Bronchial epithelial cell (primary cell): ENCODE data around the gene CWC22. TPM values are rescaled to one million over a fixed set of nuclear protein-coding genes. Genes with fewer than 3 reads are reported as not detected.
"Not testable (repeated sequence)": the region's sequence is repeated elsewhere in the genome, so short reads cannot be mapped to it uniquely, and the experiment has no call there.

Experiments used
- DNase-seq: peaks from one replicate; pipeline ENCODE4 v3.0.0-alpha.2; 2010; ENCODE audit warnings: low read depth
- FAIRE-seq: peaks from 2 replicates; lab custom pipeline; 2011; peaks lifted over from hg19 to GRCh38; lab: Jason Lieb, UNC
- H3K27me3 ChIP-seq: 2 replicates; pipeline ENCODE4 v1.5.1; 2011; ENCODE audit warnings: low read length; ENCODE audit not compliant: control insufficient read depth, insufficient read depth
- H3K36me3 ChIP-seq: 2 replicates; pipeline ENCODE4 v1.5.1; 2011; ENCODE audit warnings: low read length; ENCODE audit not compliant: control insufficient read depth, insufficient read depth
- H3K4me3 ChIP-seq: 2 replicates; pipeline ENCODE4 v1.5.1; 2011; ENCODE audit warnings: mild to moderate bottlenecking, low read depth, low read length, control low read depth
- total RNA-seq: library from RNA; depleted of rRNA; stranded (reverse); fragments of >200 nt; gene quantifications from 2 replicates; pipeline ENCODE4 v1.2.1, GENCODE V29; 2014
- TF ChIP-seq, protein P1 (sequence below): IDR thresholded peaks from 2 replicates; pipeline ENCODE4 v1.5.1; 2011; ENCODE audit warnings: mild to moderate bottlenecking, moderate library complexity, low read length, control low read depth, inconsistent platforms; ENCODE audit not compliant: insufficient read depth, severe bottlenecking

CWC22 gene
- 13.4 and 19.6 TPM in 2 replicates for total RNA-seq

DNA sequence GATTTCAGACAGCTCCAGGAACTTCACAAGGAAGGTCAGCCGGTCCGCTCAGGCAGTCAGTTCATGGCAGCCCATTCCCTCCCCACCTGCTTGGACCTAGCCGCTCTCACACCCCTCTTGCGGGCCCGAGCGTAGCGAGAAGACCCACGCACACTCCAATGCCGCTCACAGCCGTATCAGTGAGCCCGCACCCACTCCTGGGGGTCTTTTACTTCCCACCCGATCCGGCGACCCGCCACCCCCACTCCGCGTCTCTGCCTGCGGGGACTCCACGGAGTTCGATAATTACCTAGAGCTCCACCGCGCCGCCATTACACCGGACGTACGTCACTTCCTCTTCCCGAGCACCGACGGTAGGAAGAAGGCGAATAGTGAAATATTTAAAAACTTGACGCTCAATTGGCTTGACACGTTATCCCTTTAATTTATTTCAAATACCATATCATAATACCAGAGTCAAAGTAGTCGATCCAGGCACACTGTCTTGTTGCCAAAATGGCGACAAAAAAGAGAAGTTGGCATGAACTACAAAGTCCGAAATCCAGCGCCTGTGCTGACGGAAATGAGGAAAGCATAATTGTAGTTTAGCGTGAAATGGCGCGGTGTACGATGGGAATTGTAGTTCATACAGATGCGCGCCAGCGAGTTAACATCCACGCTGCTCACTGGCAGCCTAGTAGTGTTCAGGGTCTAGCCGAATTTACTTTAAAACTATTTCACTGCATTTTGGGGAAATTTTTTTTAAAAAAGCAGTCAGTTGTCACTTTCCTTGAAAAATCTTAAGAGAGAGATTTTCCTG, at the start of gene CWC22:
TSS of gene CWC22 (minus strand) at position 517 of the 799 bp plus-strand sequence. CDS start 13,956 bp downstream, outside the sequence.
- TF ChIP-seq, protein P1, sequence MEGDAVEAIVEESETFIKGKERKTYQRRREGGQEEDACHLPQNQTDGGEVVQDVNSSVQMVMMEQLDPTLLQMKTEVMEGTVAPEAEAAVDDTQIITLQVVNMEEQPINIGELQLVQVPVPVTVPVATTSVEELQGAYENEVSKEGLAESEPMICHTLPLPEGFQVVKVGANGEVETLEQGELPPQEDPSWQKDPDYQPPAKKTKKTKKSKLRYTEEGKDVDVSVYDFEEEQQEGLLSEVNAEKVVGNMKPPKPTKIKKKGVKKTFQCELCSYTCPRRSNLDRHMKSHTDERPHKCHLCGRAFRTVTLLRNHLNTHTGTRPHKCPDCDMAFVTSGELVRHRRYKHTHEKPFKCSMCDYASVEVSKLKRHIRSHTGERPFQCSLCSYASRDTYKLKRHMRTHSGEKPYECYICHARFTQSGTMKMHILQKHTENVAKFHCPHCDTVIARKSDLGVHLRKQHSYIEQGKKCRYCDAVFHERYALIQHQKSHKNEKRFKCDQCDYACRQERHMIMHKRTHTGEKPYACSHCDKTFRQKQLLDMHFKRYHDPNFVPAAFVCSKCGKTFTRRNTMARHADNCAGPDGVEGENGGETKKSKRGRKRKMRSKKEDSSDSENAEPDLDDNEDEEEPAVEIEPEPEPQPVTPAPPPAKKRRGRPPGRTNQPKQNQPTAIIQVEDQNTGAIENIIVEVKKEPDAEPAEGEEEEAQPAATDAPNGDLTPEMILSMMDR: no peak
- peaks cover 1% of the 10 kb centered on the region for H3K36me3 ChIP-seq
- H3K27me3 ChIP-seq: no peaks in the 10 kb centered on the region
- peak within 1 kb of the TSS; percentile 95 for H3K4me3 ChIP-seq
- peak; percentile 85 for DNase-seq
- FAIRE-seq: peak; percentile 79

DNA sequence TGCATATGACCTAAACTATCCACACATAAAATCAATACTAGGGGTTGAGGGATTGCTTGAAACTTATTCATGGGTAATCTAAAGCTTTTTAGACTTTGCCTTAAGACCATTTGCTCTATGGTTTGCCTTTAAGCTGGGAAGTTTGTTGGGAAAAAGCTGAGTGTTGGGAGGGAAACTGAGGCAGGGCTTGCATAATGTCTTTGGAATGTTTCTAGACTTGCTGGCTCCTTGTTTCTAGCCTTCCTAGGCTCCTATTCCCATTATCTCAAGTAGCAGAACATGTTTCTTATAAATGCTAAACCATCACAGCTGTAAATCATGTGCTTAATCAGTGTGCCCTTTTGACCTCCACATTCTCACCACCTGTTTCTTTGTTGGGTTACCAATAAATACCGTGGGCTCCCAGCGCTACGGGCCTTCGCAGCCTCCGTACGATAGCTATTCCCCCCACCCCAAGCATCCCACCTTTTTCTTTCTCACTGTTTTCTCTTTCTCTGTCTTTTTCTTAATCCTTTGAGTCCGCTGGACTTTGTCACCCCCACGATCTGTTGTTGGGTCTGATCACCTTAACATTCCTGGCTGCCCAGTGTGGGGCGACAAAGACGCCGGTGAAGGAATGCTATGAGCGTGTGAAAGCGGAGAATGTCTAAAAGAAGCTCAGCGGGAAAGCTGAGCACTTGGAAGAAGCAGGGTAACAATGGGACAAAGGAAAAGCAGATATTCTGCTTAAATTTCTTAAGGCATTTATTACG, 49.4 kb upstream of the CWC22 start:
- TF ChIP-seq, protein P1: no peak
- no peak overlapping the region for H3K4me3 ChIP-seq
- no peaks in the 10 kb centered on the region for H3K36me3 ChIP-seq
- no peaks in the 10 kb centered on the region for H3K27me3 ChIP-seq
- FAIRE-seq (no peak), DNase-seq (no peak)

DNA sequence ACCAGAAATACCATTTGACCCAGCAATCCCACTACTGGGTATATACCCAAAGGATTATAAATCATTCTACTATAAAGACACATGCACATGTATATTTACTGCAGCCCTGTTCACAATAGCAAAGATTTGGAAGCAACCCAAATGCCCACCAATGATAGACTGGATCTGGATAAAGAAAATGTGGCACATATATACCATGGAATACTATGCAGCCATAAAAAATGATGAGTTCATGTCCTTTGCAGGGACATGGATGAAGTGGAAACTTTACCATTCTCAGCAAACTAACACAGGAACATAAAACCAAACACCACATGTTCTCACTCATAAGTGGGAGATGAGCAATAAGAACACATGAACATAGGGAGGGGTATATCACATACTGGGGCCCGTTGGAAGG, 47.5 kb upstream of the CWC22 start:
- H3K4me3 ChIP-seq, DNase-seq, H3K27me3 ChIP-seq, FAIRE-seq, H3K36me3 ChIP-seq: not testable (repeated sequence)

DNA sequence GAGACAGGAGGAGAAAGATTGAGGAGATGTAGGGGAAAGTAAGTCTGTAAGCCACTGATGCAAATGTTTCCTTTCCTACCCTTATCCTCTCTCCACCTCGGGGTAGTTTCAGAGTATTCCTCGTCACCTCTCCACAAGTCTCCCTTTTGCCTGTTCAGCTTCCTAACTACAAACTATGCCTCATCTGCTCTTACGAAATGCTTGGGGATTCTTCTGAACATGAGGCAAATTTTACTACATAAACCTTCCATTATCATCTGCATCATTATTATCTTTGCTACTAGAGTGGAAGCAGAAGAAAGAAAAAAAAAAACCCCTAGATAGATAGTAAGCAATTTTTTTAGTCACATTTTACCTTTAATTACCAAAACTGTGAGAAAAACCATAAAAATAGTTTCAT, 43.1 kb upstream of the CWC22 start:
- FAIRE-seq (no peak), DNase-seq (peak; percentile 7)
- Histone ChIP-seq H3K4me3 (no peak overlapping the region), H3K36me3 (no peaks in the 10 kb centered on the region), H3K27me3 (no peaks in the 10 kb centered on the region)
- TF ChIP-seq, protein P1: no peak

DNA sequence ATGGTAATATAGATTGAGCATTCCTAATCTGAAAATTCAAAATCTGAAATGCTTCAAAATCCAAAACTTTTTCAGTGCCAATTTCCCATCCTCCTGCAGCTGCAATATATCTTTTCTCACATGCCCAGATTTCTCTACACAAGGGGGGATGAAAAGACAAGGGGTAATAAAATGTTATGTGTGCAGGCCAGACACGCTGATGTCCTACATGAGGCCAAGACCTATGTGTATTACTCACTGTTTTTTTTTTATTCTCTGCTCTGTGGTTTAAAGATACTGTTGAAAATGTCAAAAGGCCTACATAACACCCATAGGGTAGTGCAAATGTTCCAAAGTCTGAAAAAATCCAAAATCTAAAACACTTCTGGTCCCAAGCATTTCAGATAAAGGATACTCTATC, 41.2 kb upstream of the CWC22 start:
- Histone ChIP-seq H3K36me3 (no peaks in the 10 kb centered on the region), H3K27me3 (no peaks in the 10 kb centered on the region), H3K4me3 (no peak overlapping the region)
- DNase-seq: no peak
- FAIRE-seq: no peak
- TF ChIP-seq, protein P1: no peak

DNA sequence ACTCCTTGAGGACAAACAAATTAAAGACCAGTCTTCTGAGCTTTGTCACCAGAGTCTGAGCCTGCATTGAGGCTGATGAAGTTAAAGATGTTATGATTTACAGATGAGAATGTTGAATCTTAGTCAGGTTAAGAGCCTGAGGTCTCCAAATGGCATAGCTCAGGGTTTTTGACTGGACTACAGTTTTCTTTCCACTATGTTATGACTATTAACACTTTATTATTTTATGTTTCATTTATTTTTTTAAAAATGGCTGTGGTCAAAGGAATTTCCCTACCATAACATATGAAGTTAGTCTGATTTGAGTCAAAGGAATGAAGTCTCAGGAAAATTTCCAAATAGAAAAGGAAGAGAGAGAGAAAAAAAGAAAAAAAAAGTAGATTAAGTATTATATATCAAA, 39.7 kb upstream of the CWC22 start:
- H3K36me3 ChIP-seq: no peaks in the 10 kb centered on the region
- FAIRE-seq (no peak), DNase-seq (no peak)
- no peak overlapping the region for H3K4me3 ChIP-seq
- TF ChIP-seq, protein P1: no peak
- peaks cover 3% of the 10 kb centered on the region for H3K27me3 ChIP-seq
